IMR-90 (cell line): ENCODE measurements around the gene CD46. TPM values are rescaled to one million over a fixed set of nuclear protein-coding genes. Genes with fewer than 3 reads are reported as not detected.

ENCODE experiments used
- ATAC-seq: fragments of 200-7000 bp; cut with Tn5 transposase; 2 replicates; pipeline ENCODE4 v1.9.1; 2020; ENCODE audit warnings: low read depth, mild to moderate bottlenecking, moderate library complexity
- BruUV-seq: library from RNA; stranded (reverse); fragments of 400-500 nt; replicated peaks from 2 replicates; lab custom pipeline; 2021; lab: Mats Ljungman, UMichigan
- CTCF ChIA-PET: fragments of 300-600 bp; formaldehyde crosslinking; extraction: SDS; loops from one replicate; lab custom pipeline; 2021; ENCODE audit warnings: antibody characterized with exemption; lab: Yijun Ruan, JAX
- POLR2A ChIA-PET: fragments of 300-600 bp; sonication (Branson Sonifier 250); formaldehyde crosslinking; loops from one replicate; lab custom pipeline; 2022; ENCODE audit warnings: antibody characterized with exemption; ENCODE audit not compliant: unreplicated experiment; lab: Charles Lee
- DNase-seq: peaks from one replicate; pipeline ENCODE4 v3.0.0; 2013
- H2AFZ ChIP-seq: replicated peaks from 2 replicates; pipeline ENCODE3; 2013; ENCODE audit warnings: low read length, mild to moderate bottlenecking; ENCODE audit not compliant: poor library complexity
- H2AK5ac ChIP-seq: 2 replicates; pipeline ENCODE4 v1.6.1; 2013; ENCODE audit warnings: low read depth, low read length, inconsistent platforms
- H2AK9ac ChIP-seq: replicated peaks from 2 replicates; pipeline ENCODE3; 2013; ENCODE audit warnings: mild to moderate bottlenecking, low read depth, low read length, moderate library complexity; ENCODE audit not compliant: poor library complexity
- H2BK120ac ChIP-seq: 2 replicates; pipeline ENCODE4 v1.6.1; 2013; ENCODE audit warnings: low read depth, low read length, inconsistent platforms
- H2BK15ac ChIP-seq: 3 replicates; pipeline ENCODE4 v1.6.1; 2013; ENCODE audit warnings: low read depth, low read length, inconsistent platforms
- H2BK20ac ChIP-seq: 2 replicates; pipeline ENCODE4 v1.6.1; 2013; ENCODE audit warnings: low read depth, mild to moderate bottlenecking, inconsistent platforms, low read length, moderate library complexity
- H2BK5ac ChIP-seq: 2 replicates; pipeline ENCODE4 v1.6.1; 2013; ENCODE audit warnings: mild to moderate bottlenecking, low read depth, low read length, inconsistent platforms; ENCODE audit not compliant: poor library complexity, severe bottlenecking
- H3K14ac ChIP-seq: replicated peaks from 2 replicates; pipeline ENCODE4 v1.6.1; 2013; ENCODE audit warnings: low read depth, low read length, inconsistent platforms
- H3K18ac ChIP-seq: 2 replicates; pipeline ENCODE4 v1.6.1; 2013; ENCODE audit warnings: low read depth, low read length, control low read depth
- H3K23ac ChIP-seq: 2 replicates; pipeline ENCODE4 v1.6.1; 2013; ENCODE audit warnings: low read depth, low read length, inconsistent platforms
- H3K27ac ChIP-seq: 2 replicates; pipeline ENCODE4 v1.5.1; 2013; ENCODE audit warnings: mild to moderate bottlenecking, control low read depth, low read length; ENCODE audit not compliant: insufficient read depth
- H3K27me3 ChIP-seq: 2 replicates; pipeline ENCODE4 v1.6.1; 2013; ENCODE audit warnings: low read length; ENCODE audit not compliant: control insufficient read depth, insufficient read depth
- H3K36me3 ChIP-seq: 2 replicates; pipeline ENCODE4 v1.6.1; 2013; ENCODE audit warnings: low read length, mixed read lengths; ENCODE audit not compliant: control insufficient read depth, insufficient read depth
- H3K4ac ChIP-seq: 2 replicates; pipeline ENCODE4 v1.6.1; 2013; ENCODE audit warnings: low read depth, low read length, inconsistent platforms
- H3K4me1 ChIP-seq: 2 replicates; pipeline ENCODE4 v1.6.1; 2013; ENCODE audit warnings: low read length, mixed read lengths; ENCODE audit not compliant: control insufficient read depth, insufficient read depth
- H3K4me2 ChIP-seq: 2 replicates; pipeline ENCODE4 v1.6.1; 2013; ENCODE audit warnings: low read depth, mild to moderate bottlenecking, control low read depth, low read length, moderate library complexity
- H3K4me3 ChIP-seq: 2 replicates; pipeline ENCODE4 v1.5.1; 2013; ENCODE audit warnings: low read depth, mild to moderate bottlenecking, control low read depth, low read length, moderate library complexity; ENCODE audit not compliant: insufficient read depth
- H3K56ac ChIP-seq: 2 replicates; pipeline ENCODE4 v1.6.1; 2013; ENCODE audit warnings: low read length, inconsistent platforms; ENCODE audit not compliant: insufficient read depth; ENCODE audit errors: extremely low read depth
- H3K79me1 ChIP-seq, 2 experiments: 2 replicates each; pipeline ENCODE4 v1.6.1; 2013; ENCODE audit warnings: low read length in 2 of 2, inconsistent platforms in 1 of 2, low read depth in 1 of 2
- H3K9ac ChIP-seq: 2 replicates; pipeline ENCODE4 v1.6.1; 2013; ENCODE audit warnings: low read depth, low read length, control low read depth
- H3K9me1 ChIP-seq: 2 replicates; pipeline ENCODE4 v1.6.1; 2013; ENCODE audit warnings: low read length, inconsistent platforms; ENCODE audit not compliant: insufficient read depth
- H3K9me3 ChIP-seq: 2 replicates; pipeline ENCODE4 v1.6.1; 2013; ENCODE audit warnings: low read length; ENCODE audit not compliant: control insufficient read depth, insufficient read depth
- H4K20me1 ChIP-seq: 2 replicates; pipeline ENCODE4 v1.6.1; 2013; ENCODE audit warnings: low read length, inconsistent platforms; ENCODE audit not compliant: insufficient read depth
- H4K5ac ChIP-seq: 2 replicates; pipeline ENCODE4 v1.6.1; 2013; ENCODE audit warnings: mild to moderate bottlenecking, low read depth, low read length, control low read depth
- H4K8ac ChIP-seq, 2 experiments: 2 replicates each; pipeline ENCODE4 v1.6.1; 2013; ENCODE audit warnings: low read depth in 2 of 2, low read length in 2 of 2, control low read depth in 1 of 2, inconsistent platforms in 1 of 2
- H4K91ac ChIP-seq: 2 replicates; pipeline ENCODE4 v1.6.1; 2013; ENCODE audit warnings: low read depth, low read length, inconsistent platforms; ENCODE audit not compliant: insufficient read depth
- BHLHE40 ChIP-seq: fragments of 150-350 bp; IDR thresholded peaks from 2 replicates; pipeline ENCODE4 v1.6.1; 2016; ENCODE audit warnings: mild to moderate bottlenecking, low read depth, low read length
- CEBPB ChIP-seq: IDR thresholded peaks from 2 replicates; pipeline ENCODE4 v1.6.1; 2012; ENCODE audit warnings: low read depth, low read length, improper control_type of control experiment
- CHD1 ChIP-seq: IDR thresholded peaks from 2 replicates; pipeline ENCODE4 v1.6.1; 2012; ENCODE audit warnings: low read depth, low read length, improper control_type of control experiment
- CTCF ChIP-seq: conservative IDR thresholded peaks from 2 replicates; pipeline ENCODE4 v1.5.1; 2012; ENCODE audit warnings: mild to moderate bottlenecking, low read depth, low read length, improper control_type of control experiment
- ELK1 ChIP-seq: fragments of 150-350 bp; IDR thresholded peaks from 2 replicates; pipeline ENCODE4 v1.6.1; 2016; ENCODE audit warnings: low read depth, mild to moderate bottlenecking, low read length, moderate library complexity, borderline replicate concordance
- FOS ChIP-seq: fragments of 150-350 bp; IDR thresholded peaks from 2 replicates; pipeline ENCODE4 v1.6.1; 2016; ENCODE audit warnings: low read depth, low read length
- MAFK ChIP-seq: IDR thresholded peaks from 2 replicates; pipeline ENCODE4 v1.6.1; 2012; ENCODE audit warnings: low read depth, low read length, improper control_type of control experiment
- MAZ ChIP-seq: IDR thresholded peaks from 2 replicates; pipeline ENCODE4 v1.6.1; 2012; ENCODE audit warnings: low read depth, mild to moderate bottlenecking, low read length, improper control_type of control experiment, moderate library complexity, borderline replicate concordance
- MXI1 ChIP-seq: IDR thresholded peaks from 2 replicates; pipeline ENCODE4 v1.6.1; 2012; ENCODE audit warnings: low read depth, mild to moderate bottlenecking, low read length, moderate library complexity, borderline replicate concordance
- NFE2L2 ChIP-seq: fragments of 150-350 bp; IDR thresholded peaks from 2 replicates; pipeline ENCODE4 v1.6.1; 2016; ENCODE audit warnings: low read depth, mild to moderate bottlenecking, low read length
- POLR2A ChIP-seq: IDR thresholded peaks from 2 replicates; pipeline ENCODE4 v1.6.1; 2012; ENCODE audit warnings: mild to moderate bottlenecking, low read depth, low read length
- RAD21 ChIP-seq: IDR thresholded peaks from 2 replicates; pipeline ENCODE4 v1.6.1; 2012; ENCODE audit warnings: low read length, improper control_type of control experiment
- RCOR1 ChIP-seq: IDR thresholded peaks from 2 replicates; pipeline ENCODE4 v1.6.1; 2012; ENCODE audit warnings: mild to moderate bottlenecking, low read length, improper control_type of control experiment; ENCODE audit not compliant: insufficient replicate concordance
- RFX5 ChIP-seq: IDR thresholded peaks from 2 replicates; pipeline ENCODE4 v1.8.0; 2012; ENCODE audit warnings: low read depth, mild to moderate bottlenecking, low read length, moderate library complexity
- SMC3 ChIP-seq: fragments of 150-350 bp; IDR thresholded peaks from 2 replicates; pipeline ENCODE4 v1.6.1; 2016; ENCODE audit warnings: low read depth, mild to moderate bottlenecking, antibody characterized with exemption, low read length, moderate library complexity
- USF2 ChIP-seq: fragments of 150-350 bp; IDR thresholded peaks from 2 replicates; pipeline ENCODE4 v1.6.1; 2017; ENCODE audit warnings: mild to moderate bottlenecking, antibody characterized with exemption, low read length, low read depth
- WGBS, 2 experiments: methylation state at CpG; one replicate each; pipeline versions ENCODE4 v1.1.5 to v1.1.7; 2013; ENCODE audit warnings: missing lambda C conversion rate in 2 of 2; ENCODE audit not compliant: insufficient read length in 1 of 2; ENCODE audit errors: extremely low coverage in 2 of 2; 5-methylcytosine and 5-hydroxymethylcytosine counted together
- dilution Hi-C: fragments of 300-500 bp; cut with HindIII; formaldehyde crosslinking; loops from one replicate; pipeline ENCODE4 v1.14.3; 2018; ENCODE audit warnings: low sequenced_read_pairs; ENCODE audit not compliant: unreplicated experiment
- in situ Hi-C: fragments of 300-500 bp; cut with MboI; formaldehyde crosslinking; loops from 3 replicates; pipeline ENCODE4 v1.14.3; 2019; ENCODE audit warnings: low sequenced_read_pairs, inconsistent platforms, mixed read lengths
- intact Hi-C: fragments of 100-400 bp; cut with micrococcal nuclease; formaldehyde crosslinking; loops from 2 replicates; pipeline ENCODE4 v1.10.0; 2022
- polyA plus RNA-seq, 3 experiments: library from polyadenylated mRNA; depleted of rRNA; stranded (reverse); fragments of >200 nt; gene quantifications; 2 replicates each; pipeline ENCODE4 v1.2.3, GENCODE V29; 2012; ENCODE audit warnings: low replicate concordance in 1 of 3
- total RNA-seq: library from RNA; depleted of rRNA; stranded (reverse); fragments of >200 nt; gene quantifications from 2 replicates; pipeline ENCODE4 v1.2.3, GENCODE V29; 2012

CD46 gene
- total and polyA plus RNA-seq, 2 of the 4 experiments (the other 2 are of a cell fraction) = 37.1 to 82.0 TPM

GRCh38 chr1:207742850-207743555 is 8.9 kb upstream of the CD46 start:
- dilution Hi-C loops = no loop called here
- no peak overlapping the region for H3K9ac ChIP-seq
- CTCF ChIA-PET = no interaction called here
- intact Hi-C loops = no loop called here
- H3K56ac ChIP-seq = no peak overlapping the region
- no peaks in the 10 kb centered on the region for H3K79me1 ChIP-seq
- no peak overlapping the region for H3K4me2 ChIP-seq
- no peaks in the 10 kb centered on the region; the same call in 1 of the 2 replicates for H3K4me1 ChIP-seq
- no peak overlapping the region for H3K14ac ChIP-seq
- H2BK5ac ChIP-seq = no peak overlapping the region
- H3K36me3 ChIP-seq = no peaks in the 10 kb centered on the region
- no peak overlapping the region for H2AFZ ChIP-seq
- no CpG with 5 or more reads among the region's 3 CpGs for WGBS, 2 experiments
- H4K91ac ChIP-seq = no peak overlapping the region
- H4K5ac ChIP-seq = no peak overlapping the region
- no peak for ATAC-seq
- no peak overlapping the region for H2BK15ac ChIP-seq
- H3K23ac ChIP-seq = no peak overlapping the region
- H2AK9ac ChIP-seq = no peak overlapping the region
- no peak overlapping the region for H3K4me3 ChIP-seq
- H4K20me1 ChIP-seq = no peaks in the 10 kb centered on the region
- no peaks in the 10 kb centered on the region for H3K9me1 ChIP-seq
- no peak overlapping the region for H3K27ac ChIP-seq
- no peaks in the 10 kb centered on the region for H3K27me3 ChIP-seq
- H3K18ac ChIP-seq = no peak overlapping the region
- no peak overlapping the region for H4K8ac ChIP-seq
- H2BK20ac ChIP-seq = no peak overlapping the region
- in situ Hi-C loops = no loop called here
- no peaks in the 10 kb centered on the region for H3K9me3 ChIP-seq
- no peak for DNase-seq
- H2BK120ac ChIP-seq = no peak overlapping the region
- no TSS peak for BruUV-seq
- POLR2A ChIA-PET = no interaction called here
- no peak overlapping the region for H3K4ac ChIP-seq
- no peak overlapping the region for H2AK5ac ChIP-seq
- TF ChIP-seq BHLHE40 = no peak
- no peak for TF ChIP-seq MAZ
- no peak for TF ChIP-seq USF2
- TF ChIP-seq MXI1 = no peak
- no peak for TF ChIP-seq CEBPB
- no peak for TF ChIP-seq RFX5
- TF ChIP-seq POLR2A = no peak
- TF ChIP-seq MAFK = no peak
- no peak for TF ChIP-seq FOS
- no peak for TF ChIP-seq RAD21
- TF ChIP-seq NFE2L2 = no peak
- no peak for TF ChIP-seq ELK1
- TF ChIP-seq SMC3 = no peak
- no peak for TF ChIP-seq CTCF
- TF ChIP-seq RCOR1 = no peak
- TF ChIP-seq CHD1 = no peak
